Choroid plexus epithelial cell (primary cell): ENCODE results near the gene DTWD2.
"Not testable (repeated sequence)": the region's sequence is repeated elsewhere in the genome, so short reads cannot be mapped to it uniquely, and the experiment has no call there.

Experiments used
- DNase-seq: peaks from one replicate; pipeline ENCODE4 v3.0.0-alpha.2; 2010; ENCODE audit warnings: low read depth
- H3K4me3 ChIP-seq: 2 replicates; pipeline ENCODE4 v1.5.1; 2011; ENCODE audit warnings: low read depth, mild to moderate bottlenecking, control low read depth, low read length, moderate library complexity
- TF ChIP-seq, protein P1 (sequence below): conservative IDR thresholded peaks from 2 replicates; pipeline ENCODE4 v1.5.1; 2011; ENCODE audit warnings: low read depth, mild to moderate bottlenecking, control low read depth, inconsistent platforms, low read length, moderate library complexity

The DTWD2 gene

DNA sequence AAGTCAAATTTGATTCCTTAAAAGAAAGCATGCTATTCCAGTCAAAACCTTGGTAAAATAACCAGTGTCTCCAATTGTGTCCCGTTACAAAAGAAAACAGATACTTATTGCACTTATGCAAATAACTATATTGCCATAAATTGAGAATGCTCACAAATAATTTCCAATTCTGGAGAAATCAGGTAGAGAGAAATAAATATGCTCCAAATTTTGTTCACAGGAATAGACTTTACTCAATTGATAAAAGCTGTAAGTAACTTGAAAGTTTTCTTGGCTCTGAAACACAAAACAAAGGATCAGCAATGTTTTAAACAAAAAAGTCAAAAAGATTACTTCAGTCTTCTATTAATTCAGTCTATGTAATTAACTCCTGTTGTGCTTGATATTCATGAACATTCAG is 7.8 kb upstream of the DTWD2 start:
- TF ChIP-seq, protein P1, sequence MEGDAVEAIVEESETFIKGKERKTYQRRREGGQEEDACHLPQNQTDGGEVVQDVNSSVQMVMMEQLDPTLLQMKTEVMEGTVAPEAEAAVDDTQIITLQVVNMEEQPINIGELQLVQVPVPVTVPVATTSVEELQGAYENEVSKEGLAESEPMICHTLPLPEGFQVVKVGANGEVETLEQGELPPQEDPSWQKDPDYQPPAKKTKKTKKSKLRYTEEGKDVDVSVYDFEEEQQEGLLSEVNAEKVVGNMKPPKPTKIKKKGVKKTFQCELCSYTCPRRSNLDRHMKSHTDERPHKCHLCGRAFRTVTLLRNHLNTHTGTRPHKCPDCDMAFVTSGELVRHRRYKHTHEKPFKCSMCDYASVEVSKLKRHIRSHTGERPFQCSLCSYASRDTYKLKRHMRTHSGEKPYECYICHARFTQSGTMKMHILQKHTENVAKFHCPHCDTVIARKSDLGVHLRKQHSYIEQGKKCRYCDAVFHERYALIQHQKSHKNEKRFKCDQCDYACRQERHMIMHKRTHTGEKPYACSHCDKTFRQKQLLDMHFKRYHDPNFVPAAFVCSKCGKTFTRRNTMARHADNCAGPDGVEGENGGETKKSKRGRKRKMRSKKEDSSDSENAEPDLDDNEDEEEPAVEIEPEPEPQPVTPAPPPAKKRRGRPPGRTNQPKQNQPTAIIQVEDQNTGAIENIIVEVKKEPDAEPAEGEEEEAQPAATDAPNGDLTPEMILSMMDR = no peak
- DNase-seq = no peak

DNA sequence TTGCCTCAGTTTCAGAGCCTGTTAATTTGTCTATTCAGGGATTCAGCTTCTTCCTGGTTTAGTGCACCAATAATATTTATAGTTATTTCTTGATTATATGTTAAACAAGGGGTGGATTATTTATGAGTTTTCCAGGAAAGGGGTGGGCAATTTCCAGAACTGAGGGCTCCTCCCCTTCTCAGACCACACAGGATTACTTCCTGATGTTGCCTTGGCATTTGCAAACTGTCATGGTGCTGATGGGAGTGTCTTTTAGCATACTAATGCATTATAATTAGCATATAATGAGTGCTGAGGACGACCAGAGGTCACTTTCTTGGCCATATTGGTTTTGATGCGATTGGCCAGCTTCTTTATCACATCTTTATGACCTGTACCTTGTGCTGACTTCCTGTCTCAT is 6.2 kb upstream of the DTWD2 start:
- H3K4me3 ChIP-seq = no peak overlapping the region
- no peak for DNase-seq
- TF ChIP-seq, protein P1 = no peak

More for the DNA sequence above, 7.8 kb upstream of the DTWD2 start:
- H3K4me3 ChIP-seq = no peak overlapping the region

DNA sequence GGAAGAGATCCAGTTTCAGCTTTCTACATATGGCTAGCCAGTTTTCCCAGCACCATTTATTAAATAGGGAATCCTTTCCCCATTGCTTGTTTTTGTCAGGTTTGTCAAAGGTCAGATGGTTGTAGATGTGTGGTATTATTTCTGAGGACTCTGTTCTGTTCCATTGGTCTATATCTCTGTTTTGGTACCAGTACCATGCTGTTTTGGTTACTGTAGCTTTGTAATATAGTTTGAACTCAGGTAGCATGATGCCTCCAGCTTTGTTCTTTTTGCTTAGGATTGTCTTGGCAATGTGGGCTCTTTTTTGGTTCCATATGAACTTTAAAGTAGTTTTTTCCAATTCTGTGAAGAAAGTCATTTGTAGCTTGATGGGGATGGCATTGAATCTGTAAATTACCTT is 4.8 kb upstream of the DTWD2 start:
- H3K4me3 ChIP-seq, DNase-seq: not testable (repeated sequence)

DNA sequence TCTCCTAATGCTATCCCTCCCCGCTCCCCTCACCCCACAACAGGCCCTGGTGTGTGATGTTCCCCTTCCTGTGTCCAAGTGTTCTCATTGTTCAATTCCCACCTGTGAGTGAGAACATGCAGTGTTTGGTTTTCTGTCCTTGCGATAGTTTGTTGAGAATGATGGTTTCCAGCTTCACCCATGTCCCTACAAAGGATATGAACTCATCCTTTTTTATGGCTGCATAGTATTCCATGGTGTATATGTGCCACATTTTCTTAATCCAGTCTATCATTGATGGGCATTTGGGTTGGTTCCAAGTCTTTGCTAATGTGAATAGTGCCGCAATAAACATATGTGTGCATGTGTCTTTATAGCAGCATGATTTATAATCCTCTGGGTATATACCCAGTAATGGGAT is 3.7 kb upstream of the DTWD2 start:
- not testable (repeated sequence) for DNase-seq, H3K4me3 ChIP-seq

DNA sequence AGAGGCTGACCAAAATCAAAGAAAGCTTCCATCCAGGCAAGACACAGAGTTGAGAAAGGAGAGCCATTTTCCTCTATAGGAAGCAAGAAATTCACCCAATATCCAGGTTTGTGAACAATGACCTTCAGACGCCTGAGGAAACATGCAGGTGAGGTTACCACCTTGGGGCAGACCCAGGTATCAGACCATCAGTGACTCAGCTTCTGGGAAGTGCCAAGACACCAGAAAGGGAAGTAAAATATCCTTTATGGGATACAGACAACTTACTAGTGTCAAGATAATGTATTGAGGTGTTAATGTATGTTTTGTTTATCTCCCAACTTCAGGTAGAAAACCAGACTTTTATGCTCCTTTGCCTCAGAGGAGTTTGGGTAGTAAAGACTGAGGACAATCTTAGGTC is 2.2 kb upstream of the DTWD2 start:
- no peak for DNase-seq
- H3K4me3 ChIP-seq = no peak overlapping the region
- TF ChIP-seq, protein P1 = no peak

DNA sequence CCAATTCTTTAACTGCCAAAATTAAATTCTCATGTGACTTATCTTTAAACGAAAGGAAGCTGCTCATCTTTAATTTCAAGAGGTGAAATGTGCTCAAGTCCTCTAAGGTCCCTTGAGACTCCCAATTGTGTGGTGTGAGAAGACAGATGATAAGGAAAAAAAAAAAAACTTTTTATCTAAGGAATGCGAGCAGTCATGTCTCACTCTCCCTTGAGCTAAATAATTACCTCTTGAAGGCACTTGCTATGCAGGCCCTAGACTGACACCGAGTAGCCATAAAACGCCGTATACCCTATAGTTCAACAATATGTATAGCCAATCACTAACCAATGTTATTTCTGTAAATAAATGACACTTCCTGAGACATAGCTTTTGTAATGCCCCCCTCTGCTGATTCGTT is 1.5 kb upstream of the DTWD2 start:
- no peak for DNase-seq
- TF ChIP-seq, protein P1 = no peak
- no peak overlapping the region for H3K4me3 ChIP-seq

DNA sequence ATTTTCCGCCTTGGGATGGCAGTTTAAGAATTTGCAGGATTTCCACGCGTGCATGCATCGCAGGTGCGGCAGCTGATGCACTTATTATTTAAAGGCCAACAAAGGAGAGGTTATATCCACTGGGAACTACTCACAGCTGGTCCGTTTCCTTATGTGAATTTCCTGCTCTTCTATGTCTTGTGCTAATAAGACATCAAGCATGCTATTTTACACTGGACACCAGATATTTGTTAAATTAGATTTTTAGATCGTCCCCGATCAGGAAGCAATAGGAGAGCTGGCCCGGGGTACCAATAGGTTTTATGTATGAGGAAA is 476 bp upstream of the DTWD2 start:
- H3K4me3 ChIP-seq = peak overlapping the region; percentile 79
- peak; percentile 6 for DNase-seq
- TF ChIP-seq, protein P1 = no peak

DNA sequence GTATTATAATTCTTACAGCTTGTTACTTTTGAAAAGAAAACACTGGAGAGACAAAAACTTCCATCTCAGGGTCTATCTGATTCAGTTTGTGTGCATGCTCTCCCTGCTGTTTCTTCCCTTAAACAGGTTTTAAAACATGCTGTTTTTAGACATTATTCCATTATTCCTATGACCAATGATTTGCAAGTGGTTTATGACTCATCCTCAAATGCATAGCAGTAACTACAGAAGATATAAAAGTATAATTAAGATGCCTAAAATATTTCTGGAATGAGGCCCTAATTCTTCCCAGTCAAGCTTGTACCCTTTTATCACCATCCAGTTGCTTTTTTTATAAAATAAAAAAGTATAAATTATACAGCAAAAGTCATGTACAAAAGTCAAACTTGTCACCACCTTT is 3.7 kb downstream of the DTWD2 start:
- H3K4me3 ChIP-seq = no peak overlapping the region
- TF ChIP-seq, protein P1 = no peak
- DNase-seq = peak; percentile 44
